GM18511 (cell line): ENCODE measurements around the gene RPL29.

Experiments used
- ATAC-seq: cut with Tn5 transposase; IDR thresholded peaks from one replicate; pipeline ENCODE4 v1.9.1; 2021; ENCODE audit warnings: mild to moderate bottlenecking, moderate library complexity; ENCODE audit not compliant: unreplicated experiment

RPL29 gene

DNA sequence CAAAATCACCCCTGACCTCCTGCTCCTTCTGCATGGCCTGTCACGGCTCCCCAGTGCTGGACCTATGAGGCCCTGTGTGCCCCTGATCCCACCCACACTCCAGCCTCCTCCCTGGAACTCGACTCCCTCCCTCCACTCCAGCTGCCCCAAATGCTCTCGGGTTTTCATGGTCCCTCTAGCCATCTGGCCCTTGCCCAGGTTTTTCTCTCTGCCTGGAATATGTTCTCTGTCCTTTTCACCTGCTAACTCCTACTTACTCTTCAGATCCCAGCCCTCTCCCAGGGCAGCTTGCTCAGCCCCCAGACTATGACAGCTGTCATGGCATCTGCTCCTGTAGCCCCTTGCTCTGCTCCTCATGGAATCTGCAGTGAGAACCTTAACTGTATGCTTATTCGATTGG is 30.3 kb upstream of the RPL29 start:
- ATAC-seq: no peak

- no peak for ATAC-seq
Measured at GRCh38 chr3:52025453-52025852, 29.8 kb upstream of the RPL29 start.

DNA sequence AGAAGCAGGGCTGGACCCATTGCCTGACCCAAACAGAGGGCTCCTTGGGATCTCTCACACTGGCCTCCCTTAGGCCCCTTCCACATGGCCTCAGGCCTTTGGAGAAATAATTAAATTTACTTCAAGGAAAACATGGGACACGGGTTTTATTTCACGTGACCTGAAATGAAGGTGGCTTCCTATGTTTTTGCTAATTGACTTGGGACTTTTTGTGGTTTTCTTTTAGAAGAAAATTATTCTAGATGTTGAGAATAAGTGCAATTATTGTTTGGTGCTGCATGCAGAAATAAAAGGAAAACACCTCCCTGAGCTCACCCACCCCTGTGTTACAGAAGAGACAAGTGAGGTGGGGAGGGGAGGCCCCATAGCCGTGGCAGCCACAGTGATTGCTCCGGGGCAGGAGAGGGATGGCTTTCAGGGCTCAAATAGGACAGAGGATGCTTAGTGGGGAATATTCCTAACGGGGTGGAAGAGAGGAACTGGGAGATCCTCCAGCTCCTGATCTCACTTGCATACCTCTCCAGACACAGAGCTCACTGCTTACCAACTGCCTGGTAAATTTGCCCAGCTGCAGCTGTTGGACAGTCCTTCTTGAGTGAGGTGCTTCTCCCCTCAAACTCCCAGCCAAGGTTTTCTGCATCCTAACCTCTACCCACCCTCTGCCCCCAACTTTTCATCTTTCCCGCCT is 29.2 kb upstream of the RPL29 start:
- ATAC-seq: no peak

GRCh38 chr3:52023860-52024764 is 28.4 kb upstream of the RPL29 start:
- ATAC-seq: peak; percentile 72

DNA sequence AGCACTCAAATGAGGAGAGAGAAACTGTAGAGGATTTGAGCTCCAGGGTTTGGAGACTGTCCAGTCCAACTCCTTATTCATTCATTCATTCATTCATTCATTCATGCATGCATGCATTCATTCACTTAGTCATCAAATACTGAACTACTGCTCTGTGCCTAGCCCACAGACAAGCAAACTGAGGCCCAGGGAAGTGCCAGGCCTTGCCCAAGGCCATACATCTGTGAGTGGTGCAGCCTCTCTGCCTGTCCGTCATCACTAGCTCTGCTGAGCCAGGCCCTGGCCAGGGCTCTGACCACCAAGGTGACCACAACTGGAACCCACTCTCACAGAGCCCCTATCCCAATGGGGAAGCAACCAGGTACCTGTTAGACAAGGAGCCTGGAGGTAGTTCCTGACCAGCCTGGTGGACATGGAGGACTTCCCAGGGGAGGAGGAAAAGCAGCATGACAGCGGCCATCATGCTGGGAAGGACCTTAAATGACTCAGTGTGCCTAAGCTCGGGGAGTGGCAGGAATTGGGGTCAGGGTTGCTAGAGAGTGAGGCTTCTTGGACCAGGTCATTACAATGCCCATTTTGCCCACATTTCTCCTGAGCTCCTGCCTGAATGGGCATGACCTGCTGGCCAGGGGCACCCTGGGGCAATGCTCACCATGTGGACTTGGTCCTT is 27.5 kb upstream of the RPL29 start:
- ATAC-seq: peak; percentile 6

DNA sequence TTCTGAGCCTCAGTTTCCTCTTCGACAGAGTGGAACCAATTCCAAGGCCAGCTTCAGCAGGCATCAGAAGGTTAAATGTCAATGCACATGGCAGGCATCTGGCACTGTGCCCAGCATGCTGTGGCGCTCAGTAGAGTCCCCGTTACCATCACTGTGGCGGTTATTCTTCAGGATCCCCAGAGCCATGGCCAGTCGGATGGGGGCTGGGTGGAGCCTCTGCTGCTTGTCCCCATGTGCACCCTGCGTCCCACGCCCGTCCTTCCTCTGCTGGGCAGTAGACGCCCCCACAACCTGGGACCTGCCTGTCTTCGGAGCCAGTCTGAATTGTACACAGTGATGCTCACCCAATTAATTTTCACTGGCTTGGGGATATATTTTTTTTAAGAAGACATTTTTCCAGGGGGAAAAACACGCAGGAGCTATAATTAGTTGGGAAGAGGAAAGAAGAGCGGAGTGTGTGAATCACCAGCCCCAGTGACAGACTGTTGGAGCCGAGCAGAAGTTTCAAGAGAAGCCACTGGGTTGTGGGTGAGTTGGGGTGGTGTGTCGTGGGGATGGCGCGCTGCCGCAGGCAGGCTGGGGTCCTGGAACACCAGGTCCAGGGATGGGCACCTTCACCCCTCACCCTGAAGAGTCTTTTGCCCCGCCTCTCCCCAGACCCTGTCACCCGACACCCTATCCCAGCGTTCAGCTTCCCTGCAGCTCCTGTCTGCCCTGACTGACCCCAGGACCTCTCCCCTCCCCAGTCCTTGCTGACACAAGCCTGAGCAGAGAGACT is 26.8 kb upstream of the RPL29 start:
- no peak for ATAC-seq

GRCh38 chr3:52021489-52022268 is 26.0 kb upstream of the RPL29 start:
- ATAC-seq: no peak

DNA sequence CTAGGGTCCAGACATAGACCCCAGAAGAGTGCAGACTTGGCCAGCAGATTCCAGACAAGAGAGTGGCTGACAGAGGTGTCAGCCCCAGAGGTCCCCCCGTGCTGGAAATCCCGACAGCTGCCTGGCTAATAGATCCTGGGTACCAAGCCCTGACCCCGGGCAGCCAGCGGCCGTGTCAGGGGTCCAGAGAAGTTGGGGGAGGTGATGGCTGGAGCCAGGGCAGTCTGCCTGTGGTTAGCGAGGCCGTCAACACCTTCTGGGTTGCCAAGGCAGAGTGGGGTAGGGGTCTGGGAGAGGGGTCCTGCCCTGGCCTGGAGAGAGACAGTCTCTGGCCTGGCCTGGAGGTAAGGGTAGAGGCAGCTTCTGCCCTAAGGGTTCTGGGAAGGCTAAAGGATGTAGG is 25.1 kb upstream of the RPL29 start:
- ATAC-seq: no peak

DNA sequence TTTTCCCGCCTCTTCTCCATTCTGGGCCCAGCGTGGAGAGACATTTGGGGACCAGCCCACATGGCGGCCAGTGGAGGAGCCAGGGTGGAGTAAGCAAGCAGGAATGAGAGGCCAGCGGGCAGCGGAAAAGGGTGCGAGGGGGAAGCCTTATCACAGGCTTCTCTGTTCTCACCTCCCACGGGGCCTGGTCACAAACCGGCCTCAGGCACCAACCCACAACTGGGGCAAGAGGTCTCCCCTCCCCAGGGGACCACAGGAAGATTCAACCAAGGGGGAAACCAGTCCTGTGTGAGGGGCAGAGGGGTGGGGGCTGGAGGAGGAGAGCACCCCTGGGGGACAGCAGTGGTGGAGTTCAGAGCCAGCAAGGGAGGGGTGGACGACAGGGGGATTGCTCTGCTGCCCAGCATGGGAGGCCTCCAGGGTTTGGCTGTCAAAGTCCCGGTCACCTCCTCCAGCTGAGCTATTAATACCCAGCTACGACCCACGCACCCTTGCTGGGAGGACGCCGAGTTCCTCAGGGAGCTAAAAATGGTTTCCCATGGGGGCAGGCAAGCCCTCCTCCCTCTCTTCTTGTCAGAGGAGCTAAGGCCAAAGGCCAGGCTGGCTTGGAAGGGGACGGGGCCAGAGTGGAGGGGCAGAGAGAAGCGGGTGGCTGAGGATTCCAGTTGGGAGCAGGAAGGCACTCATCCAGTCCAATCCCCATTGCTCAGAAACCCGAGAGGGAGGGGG is 23.8 kb upstream of the RPL29 start:
- no peak for ATAC-seq

GRCh38 chr3:52018319-52019000 is 22.8 kb upstream of the RPL29 start:
- ATAC-seq: no peak

- no peak for ATAC-seq
Measured at GRCh38 chr3:52017586-52017985, 21.9 kb upstream of the RPL29 start.

DNA sequence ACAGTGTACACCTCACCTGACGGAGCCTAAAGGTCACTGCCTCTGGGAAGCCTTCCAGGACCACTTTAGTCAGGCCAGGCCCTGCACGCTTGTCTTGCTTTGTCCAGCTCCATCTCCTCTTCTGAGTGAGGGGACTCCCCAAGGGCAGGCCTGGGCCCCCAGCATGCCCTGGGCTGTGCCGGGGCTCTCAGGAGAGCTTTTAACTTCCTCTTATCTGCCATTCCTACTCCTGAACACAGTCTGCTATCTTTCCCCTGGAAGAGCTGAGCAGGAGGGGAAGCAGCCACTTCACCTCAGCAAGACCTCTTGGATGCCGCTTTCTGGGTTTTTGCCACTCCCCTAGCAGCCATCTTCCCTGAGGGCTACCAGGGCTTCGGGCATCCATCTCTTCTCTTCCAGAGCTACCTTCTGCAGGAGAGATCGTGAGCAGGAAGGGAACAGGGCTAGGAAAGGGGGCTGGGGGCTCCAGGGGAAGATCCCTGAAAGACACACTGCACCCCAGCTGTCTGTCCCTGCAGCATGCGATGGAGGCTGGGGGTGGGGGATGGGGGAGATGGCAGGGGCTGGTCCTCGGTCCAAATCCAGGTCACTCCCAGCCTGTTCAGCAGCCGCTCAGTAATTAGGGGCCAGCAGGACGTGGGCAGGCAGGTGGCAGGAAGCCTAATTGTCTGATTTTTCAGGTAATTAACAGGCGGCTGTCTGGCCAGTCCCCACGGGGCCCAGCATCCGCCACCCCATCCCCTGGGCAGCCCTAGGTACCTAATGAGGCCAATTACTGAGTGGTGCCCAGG is 19.9 kb upstream of the RPL29 start:
- no peak for ATAC-seq

DNA sequence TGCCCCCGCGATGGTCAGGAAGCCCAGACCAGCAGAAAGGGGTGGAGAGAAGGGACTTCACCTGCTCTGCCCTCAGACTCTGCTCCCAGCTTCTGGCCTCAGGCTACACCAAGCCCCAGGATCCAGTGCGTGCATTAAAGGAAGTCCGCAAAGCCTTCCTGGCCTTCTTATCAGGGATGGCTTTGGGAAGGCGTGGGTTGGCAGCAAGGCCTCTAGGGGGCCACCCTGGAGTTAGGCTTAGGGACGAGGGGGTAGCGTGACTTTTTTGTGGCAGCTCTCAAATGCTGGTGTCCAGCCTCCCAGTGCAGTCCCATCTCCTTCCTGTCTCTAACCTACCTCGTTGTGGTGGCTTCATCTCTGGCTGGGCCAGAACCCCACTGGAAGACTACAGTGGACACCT is 18.9 kb upstream of the RPL29 start:
- no peak for ATAC-seq

- no peak for ATAC-seq
Measured at GRCh38 chr3:52013802-52014598, 18.3 kb upstream of the RPL29 start.

DNA sequence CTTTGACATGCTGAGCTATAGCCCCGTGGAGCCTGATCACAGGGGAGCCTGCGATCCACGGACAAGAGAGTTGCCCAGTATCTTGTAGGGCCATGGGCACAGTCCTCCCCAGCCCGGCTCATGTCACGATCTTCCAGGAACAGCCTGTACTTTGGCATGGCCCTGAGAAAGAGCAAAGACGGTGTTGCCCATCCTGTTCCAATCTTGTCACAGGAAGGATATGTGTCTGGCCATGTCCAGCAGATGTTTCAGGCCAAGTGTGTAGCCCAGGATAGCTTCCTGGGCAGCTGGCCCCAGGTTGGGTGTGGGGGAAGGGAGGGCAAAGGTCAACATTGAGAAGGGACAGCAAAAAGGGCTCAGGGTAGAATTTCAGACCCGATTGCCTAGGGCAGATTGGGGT is 17.0 kb upstream of the RPL29 start:
- no peak for ATAC-seq

- no peak for ATAC-seq
Measured at GRCh38 chr3:52010431-52010830, 14.7 kb upstream of the RPL29 start.

- no peak for ATAC-seq
Measured at GRCh38 chr3:52007291-52007690, 11.6 kb upstream of the RPL29 start.

DNA sequence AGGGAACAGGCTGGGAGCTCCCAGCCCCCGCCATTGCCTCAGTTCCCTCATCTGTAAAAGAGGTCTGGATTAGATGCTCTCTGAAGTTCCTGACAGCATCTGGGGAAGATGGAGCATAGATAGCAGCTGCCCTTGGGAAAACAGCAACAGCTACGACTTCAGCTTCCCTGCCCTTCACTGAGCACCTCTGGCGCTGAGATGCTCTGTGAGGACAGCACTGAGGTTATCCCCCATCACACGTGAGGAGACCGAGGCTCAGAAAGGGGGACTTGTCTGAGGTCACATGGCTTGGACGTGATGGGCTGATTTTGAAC is 11.1 kb upstream of the RPL29 start:
- ATAC-seq: no peak
